Activated CD8-positive, alpha-beta T cell treated with anti-CD3 and anti-CD28 coated beads, Interleukin-2, amount 10 ng/mL, durations not matched to agents 7 days and 5 days (primary cell): ENCODE results near the gene KCNA3. TPM values are rescaled to one million over a fixed set of nuclear protein-coding genes. Genes with fewer than 3 reads are reported as not detected.

Experiments
- ATAC-seq: fragments of 150-1000 bp; cut with Tn5 transposase; one replicate; pipeline ENCODE4 v1.10.0; 2021; ENCODE audit warnings: moderate library complexity
- CTCF ChIA-PET: fragments of 350-600 bp; sonication (Branson Sonifier 250); formaldehyde crosslinking; loops from one replicate; lab custom pipeline; 2021; ENCODE audit warnings: antibody characterized with exemption; lab: Charles Lee
- POLR2A ChIA-PET: fragments of 350-600 bp; sonication (Branson Sonifier 250); formaldehyde crosslinking; loops from one replicate; lab custom pipeline; 2021; ENCODE audit warnings: antibody characterized with exemption; lab: Charles Lee
- DNase-seq: peaks from one replicate; pipeline ENCODE4 v3.0.0-alpha.2; 2020
- H3K27ac Mint-ChIP-seq: one replicate; pipeline ENCODE4 v1.8.0; 2021; ENCODE audit warnings: mild to moderate bottlenecking, mixed read lengths
- H3K27me3 Mint-ChIP-seq: one replicate; pipeline ENCODE4 v1.8.0; 2021; ENCODE audit warnings: low read depth, mixed read lengths
- H3K36me3 Mint-ChIP-seq: one replicate; pipeline ENCODE4 v1.8.0; 2021; ENCODE audit warnings: low read depth, mixed read lengths
- H3K4me1 Mint-ChIP-seq: one replicate; pipeline ENCODE4 v1.8.0; 2021; ENCODE audit warnings: low read depth, mixed read lengths
- H3K4me3 Mint-ChIP-seq: one replicate; pipeline ENCODE4 v1.8.0; 2021; ENCODE audit warnings: mild to moderate bottlenecking, mixed read lengths
- H3K9me3 Mint-ChIP-seq: one replicate; pipeline ENCODE4 v1.8.0; 2022; ENCODE audit warnings: mixed read lengths; ENCODE audit not compliant: insufficient read depth
- total RNA-seq, 2 experiments: library from RNA; stranded (reverse); gene quantifications; one replicate each; pipeline ENCODE4 v1.2.3, GENCODE V29; 2021

The KCNA3 gene
- 10 to 100 TPM; 49.0 to 49.3 TPM for total RNA-seq

DNA sequence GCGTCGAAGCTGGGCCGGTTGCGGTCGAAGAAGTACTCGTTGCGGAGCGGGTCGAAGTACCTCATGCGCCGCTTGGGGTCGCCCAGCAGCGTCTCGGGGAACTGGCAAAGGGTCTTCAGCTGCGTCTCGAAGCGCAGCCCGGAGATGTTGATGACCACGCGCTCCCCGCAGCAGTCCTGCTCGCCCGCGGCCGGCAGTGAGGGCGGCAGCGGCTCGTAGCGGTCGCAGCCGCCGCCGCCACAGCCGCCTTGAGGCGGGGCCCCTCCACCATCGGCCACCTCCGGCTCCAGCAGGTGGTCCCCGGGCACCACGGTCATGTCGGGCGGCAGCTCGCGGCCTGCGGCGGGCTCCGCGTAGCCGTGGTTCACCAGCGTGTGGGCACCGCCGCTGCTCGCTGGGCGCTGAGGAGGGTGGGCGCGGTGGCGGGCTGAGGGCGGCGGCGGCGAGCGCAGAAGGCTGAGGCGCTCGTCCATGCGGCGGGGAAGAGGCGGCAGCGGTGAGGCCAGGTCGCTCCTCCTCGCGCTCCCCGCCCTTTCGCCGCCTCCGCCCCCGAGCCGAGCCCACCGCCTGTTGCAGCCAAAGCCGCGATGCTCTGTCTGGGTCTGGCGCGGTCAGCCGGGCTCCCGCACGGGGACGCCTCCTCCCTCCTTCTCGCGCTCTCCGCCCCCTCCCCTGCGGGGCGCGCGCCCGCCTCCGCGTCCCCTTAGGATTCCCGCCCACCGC lies at the start of gene KCNA3:
TSS of gene KCNA3 (minus strand) at position 604 of the 723 bp plus-strand sequence. CDS start at position 473, 131 bp downstream.
- Mint-ChIP-seq H3K4me1 (peaks cover 33% of the 10 kb centered on the region), H3K4me3 (peak within 1 kb of the TSS; percentile 95), H3K27me3 (no peaks in the 10 kb centered on the region), H3K9me3 (no peaks in the 10 kb centered on the region), H3K36me3 (peaks cover 48% of the 10 kb centered on the region), H3K27ac (peak within 1 kb of the TSS; percentile 91)
- CTCF ChIA-PET, result interaction anchor here (1.1 to 8.4 kb wide), 13 partner anchors 26 to 200 kb away, joined by 3 to 60 read pairs (median 11); no protein-coding TSS in a partner anchor
- DNase-seq (peak; percentile 77), ATAC-seq (peak; percentile 43)
- POLR2A ChIA-PET, result interaction anchor here (1.1 to 7.0 kb wide), 12 partner anchors 27 to 336 kb away, joined by 3 to 118 read pairs (median 15); partner anchors contain the start of genes CD53 and RBM15

DNA sequence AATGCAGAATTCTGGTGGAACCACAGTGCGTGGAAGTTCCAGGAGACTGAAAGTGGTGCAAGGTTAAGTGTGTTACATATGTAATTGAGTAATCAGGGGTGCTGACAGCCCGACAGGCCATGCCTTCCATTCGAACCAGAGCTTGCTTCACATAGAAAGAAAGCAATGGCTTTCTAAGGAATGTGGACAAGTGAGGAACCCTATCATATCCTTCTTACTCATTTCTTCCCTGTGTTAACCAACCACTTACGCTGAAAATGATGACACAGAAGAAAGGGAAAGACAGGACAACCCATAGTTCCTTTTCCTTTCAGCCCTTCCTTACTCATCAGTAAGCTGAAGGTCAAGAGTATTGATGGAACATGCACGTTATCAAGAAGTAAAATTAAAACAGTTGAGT lies 48.1 kb upstream of the KCNA3 start:
- peaks cover 24% of the 10 kb centered on the region for H3K4me1 Mint-ChIP-seq
- no peak overlapping the region for H3K27ac Mint-ChIP-seq
- peaks cover 3% of the 10 kb centered on the region for H3K27me3 Mint-ChIP-seq
- H3K9me3 Mint-ChIP-seq, result no peaks in the 10 kb centered on the region
- no peak overlapping the region for H3K4me3 Mint-ChIP-seq
- ATAC-seq (no peak), DNase-seq (no peak)
- no peaks in the 10 kb centered on the region for H3K36me3 Mint-ChIP-seq
- ChIA-PET POLR2A (no interaction called here), CTCF (interaction anchor here (0.8 kb wide), 1 partner anchor 43 kb away, joined by 3 read pairs; no protein-coding TSS in a partner anchor)

DNA sequence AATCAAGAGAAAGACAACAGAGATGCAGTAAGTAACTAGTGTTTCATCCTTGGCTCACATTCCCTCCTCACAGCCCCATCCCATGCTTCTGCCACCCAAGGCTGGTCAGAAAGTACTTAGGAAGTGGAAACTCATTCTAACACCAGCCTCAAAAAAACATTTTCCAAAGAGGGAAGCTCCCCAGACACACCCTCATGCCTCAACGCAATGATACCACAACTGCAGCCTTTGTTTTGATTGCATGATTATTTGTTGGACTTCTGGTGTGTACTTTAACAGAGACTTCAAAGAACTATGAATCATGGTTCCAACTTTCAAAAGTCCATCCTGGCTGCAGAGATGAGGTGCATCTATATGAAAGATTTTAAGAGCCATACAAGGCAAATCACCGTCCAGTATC lies 45.2 kb upstream of the KCNA3 start:
- ChIA-PET CTCF (no interaction called here), POLR2A (no interaction called here)
- Mint-ChIP-seq H3K4me3 (no peak overlapping the region), H3K4me1 (no peaks in the 10 kb centered on the region), H3K9me3 (no peaks in the 10 kb centered on the region), H3K36me3 (no peaks in the 10 kb centered on the region), H3K27me3 (peaks cover 6% of the 10 kb centered on the region), H3K27ac (no peak overlapping the region)
- DNase-seq (no peak), ATAC-seq (no peak)

DNA sequence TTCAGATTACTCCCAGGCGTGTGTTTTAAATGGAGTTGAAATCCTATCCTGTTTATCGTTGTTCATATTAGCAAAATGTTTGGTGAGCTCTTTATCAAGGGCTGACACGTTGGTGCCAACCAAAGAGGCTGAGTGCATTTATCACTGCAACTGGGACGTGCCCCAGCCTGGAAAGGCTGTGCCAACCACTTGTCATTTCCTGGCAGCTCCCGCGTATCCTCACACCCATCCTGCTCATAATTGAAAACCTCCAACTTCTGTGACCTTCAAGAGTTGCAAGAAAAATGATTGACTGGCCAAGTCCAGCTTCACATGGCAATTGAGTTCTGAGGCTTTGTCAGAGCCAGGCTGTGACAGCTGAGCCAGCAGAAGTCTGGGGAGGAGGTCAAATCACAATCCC lies 43.7 kb upstream of the KCNA3 start:
- Mint-ChIP-seq H3K36me3 (no peaks in the 10 kb centered on the region), H3K27me3 (peaks cover 6% of the 10 kb centered on the region), H3K4me3 (no peak overlapping the region), H3K27ac (no peak overlapping the region), H3K4me1 (peaks cover under 1% of the 10 kb centered on the region), H3K9me3 (no peaks in the 10 kb centered on the region)
- ChIA-PET CTCF (no interaction called here), POLR2A (no interaction called here)
- no peak for DNase-seq
- ATAC-seq, result no peak

DNA sequence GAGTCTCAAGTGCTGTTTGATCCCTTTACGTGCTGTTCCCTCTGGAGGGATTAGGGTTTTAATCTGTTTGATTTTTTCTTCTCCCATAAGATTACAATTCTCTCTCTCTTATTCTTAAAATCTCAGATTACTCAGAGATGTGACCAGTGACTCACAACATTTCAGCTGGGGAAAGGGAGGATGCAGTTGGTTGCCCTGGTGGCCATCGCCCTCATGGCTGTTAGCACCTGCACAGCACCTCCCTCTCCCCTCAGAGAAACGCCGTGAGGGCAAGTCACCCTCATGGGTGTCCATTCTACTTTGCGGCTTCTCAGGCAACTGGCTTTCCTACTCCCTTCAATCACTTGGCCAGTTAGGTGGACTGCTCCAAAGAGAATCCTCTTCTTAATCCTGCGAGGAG lies 42.4 kb upstream of the KCNA3 start:
- ATAC-seq (no peak), DNase-seq (no peak)
- POLR2A ChIA-PET, result no interaction called here

DNA sequence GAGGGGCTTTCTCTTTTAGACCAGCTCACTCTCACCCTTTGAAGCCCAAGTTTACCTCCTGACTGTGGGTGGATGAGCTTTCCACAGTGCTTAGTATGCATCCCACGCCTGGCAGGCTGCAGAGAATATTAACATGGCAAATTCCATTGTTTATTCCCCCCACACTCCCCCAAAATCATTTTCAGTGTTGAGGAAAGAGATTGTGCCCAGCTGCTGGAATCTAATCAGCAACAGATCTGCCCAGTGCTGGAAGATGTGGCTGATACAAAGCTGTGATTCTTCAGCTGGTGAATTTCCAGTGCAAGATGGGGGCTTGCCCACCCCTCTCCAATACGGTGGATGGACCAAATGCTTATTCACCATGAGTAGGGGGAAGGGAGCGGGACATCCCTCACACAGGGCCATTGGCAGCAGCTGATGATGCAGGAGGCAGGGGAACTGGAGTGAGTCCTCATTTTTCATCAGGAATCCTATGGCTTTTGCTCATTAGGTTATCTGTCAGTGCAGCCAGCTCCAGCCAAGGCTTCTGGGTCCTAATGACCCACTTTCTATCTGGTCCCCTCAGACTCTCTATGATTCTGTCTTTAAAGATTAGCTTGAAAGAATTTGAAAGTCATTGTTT lies 39.7 kb upstream of the KCNA3 start:
- POLR2A ChIA-PET, result no interaction called here
- no peak overlapping the region for H3K4me3 Mint-ChIP-seq
- ATAC-seq, result no peak
- peaks cover 23% of the 10 kb centered on the region for H3K4me1 Mint-ChIP-seq
- H3K9me3 Mint-ChIP-seq, result peaks cover 6% of the 10 kb centered on the region
- H3K27ac Mint-ChIP-seq, result no peak overlapping the region
- peaks cover 6% of the 10 kb centered on the region for H3K27me3 Mint-ChIP-seq
- CTCF ChIA-PET, result interaction anchor here (1.4 to 2.3 kb wide), 3 partner anchors 18 to 190 kb away, joined by 3 to 6 read pairs (median 4); no protein-coding TSS in a partner anchor
- H3K36me3 Mint-ChIP-seq, result no peaks in the 10 kb centered on the region
- DNase-seq, result no peak

More for the DNA sequence above, 42.4 kb upstream of the KCNA3 start:
- Mint-ChIP-seq H3K36me3 (no peaks in the 10 kb centered on the region), H3K9me3 (peaks cover 6% of the 10 kb centered on the region), H3K27me3 (peaks cover 6% of the 10 kb centered on the region), H3K4me3 (no peak overlapping the region), H3K27ac (no peak overlapping the region), H3K4me1 (peaks cover 12% of the 10 kb centered on the region)
- CTCF ChIA-PET, result interaction anchor here (2.2 kb wide), 1 partner anchor 98 kb away, joined by 6 read pairs; no protein-coding TSS in a partner anchor

DNA sequence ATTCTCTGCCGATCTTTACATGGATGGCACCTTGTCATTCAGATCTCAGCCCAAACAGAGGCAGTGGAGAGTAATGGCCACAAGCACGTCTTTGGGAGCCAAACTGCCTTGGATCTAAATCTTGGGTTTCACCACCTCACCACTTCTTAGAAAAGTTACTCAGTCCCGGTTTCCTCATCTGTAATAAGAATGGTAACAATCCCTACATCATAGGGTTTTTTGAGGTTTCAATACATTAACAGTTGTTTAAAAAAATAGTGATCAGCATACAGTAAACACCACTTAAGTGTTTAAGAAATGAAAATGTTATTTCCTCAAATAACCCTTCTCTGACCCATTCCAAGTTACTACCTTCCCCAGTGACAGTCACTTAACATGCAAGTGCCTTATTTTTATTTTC lies 38.5 kb upstream of the KCNA3 start:
- Mint-ChIP-seq H3K27me3 (peaks cover 3% of the 10 kb centered on the region), H3K27ac (no peak overlapping the region), H3K4me3 (no peak overlapping the region), H3K4me1 (peaks cover 23% of the 10 kb centered on the region), H3K9me3 (peaks cover 6% of the 10 kb centered on the region), H3K36me3 (no peaks in the 10 kb centered on the region)
- CTCF ChIA-PET, result interaction anchor here (0.9 to 1.9 kb wide), 4 partner anchors 14 to 94 kb away, joined by 3 to 13 read pairs (median 7); no protein-coding TSS in a partner anchor
- no peak for DNase-seq
- POLR2A ChIA-PET, result no interaction called here
- ATAC-seq, result no peak

DNA sequence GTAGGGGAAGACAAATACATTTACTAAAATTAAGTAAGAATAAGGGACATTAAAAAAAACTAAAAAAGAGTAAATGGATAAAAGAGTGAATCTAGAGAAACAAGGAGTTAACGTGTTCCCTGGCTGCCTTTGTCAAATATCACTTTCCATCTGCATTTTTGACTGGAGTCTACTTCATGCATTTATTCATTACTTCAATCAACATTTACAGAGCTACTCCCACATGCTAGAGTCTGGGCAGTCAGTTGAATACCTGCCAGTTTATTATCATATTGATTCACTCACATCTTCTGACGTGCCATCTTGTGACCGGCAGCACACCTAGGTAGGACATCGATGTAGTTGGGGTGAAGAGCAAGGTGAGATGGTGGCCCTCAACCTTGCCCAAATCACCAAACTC lies 35.6 kb upstream of the KCNA3 start:
- ChIA-PET CTCF (interaction anchor here (1.1 kb wide), 1 partner anchor 91 kb away, joined by 7 read pairs; no protein-coding TSS in a partner anchor), POLR2A (no interaction called here)
- peaks cover 6% of the 10 kb centered on the region for H3K27me3 Mint-ChIP-seq
- no peak for DNase-seq
- H3K36me3 Mint-ChIP-seq, result no peaks in the 10 kb centered on the region
- no peak for ATAC-seq
- H3K9me3 Mint-ChIP-seq, result peaks cover 6% of the 10 kb centered on the region
- no peak overlapping the region for H3K27ac Mint-ChIP-seq
- H3K4me1 Mint-ChIP-seq, result peaks cover 23% of the 10 kb centered on the region
- no peak overlapping the region for H3K4me3 Mint-ChIP-seq

DNA sequence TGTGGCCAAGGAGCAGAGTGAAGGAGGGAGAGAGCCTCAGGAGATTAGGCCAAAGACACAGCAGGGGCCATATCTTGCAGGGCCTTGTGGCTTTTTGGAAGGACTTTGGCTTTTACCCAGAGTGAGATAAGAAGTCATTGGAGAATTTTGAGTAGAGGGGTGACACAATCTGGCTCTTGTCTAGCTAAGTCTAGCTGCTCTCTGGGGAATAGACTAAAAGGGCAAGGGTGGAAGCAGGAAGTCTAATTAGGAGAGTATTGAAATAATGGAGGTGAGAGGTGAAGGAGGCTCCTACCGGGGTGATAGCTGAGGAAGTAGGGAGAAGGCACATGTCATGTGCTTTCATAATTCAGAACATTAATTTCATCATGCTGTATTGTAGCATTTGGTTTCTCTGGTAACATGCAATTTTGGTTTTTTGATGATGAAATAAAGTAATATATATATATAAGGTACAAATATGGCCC lies 34.3 kb upstream of the KCNA3 start:
- Mint-ChIP-seq H3K4me3 (no peak overlapping the region), H3K27ac (no peak overlapping the region), H3K27me3 (peaks cover 6% of the 10 kb centered on the region), H3K36me3 (no peaks in the 10 kb centered on the region), H3K9me3 (peaks cover 6% of the 10 kb centered on the region), H3K4me1 (peaks cover 23% of the 10 kb centered on the region)
- POLR2A ChIA-PET, result no interaction called here
- ATAC-seq (no peak), DNase-seq (no peak)
- CTCF ChIA-PET, result interaction anchor here (1.6 kb wide), 1 partner anchor 57 kb away, joined by 4 read pairs; no protein-coding TSS in a partner anchor

DNA sequence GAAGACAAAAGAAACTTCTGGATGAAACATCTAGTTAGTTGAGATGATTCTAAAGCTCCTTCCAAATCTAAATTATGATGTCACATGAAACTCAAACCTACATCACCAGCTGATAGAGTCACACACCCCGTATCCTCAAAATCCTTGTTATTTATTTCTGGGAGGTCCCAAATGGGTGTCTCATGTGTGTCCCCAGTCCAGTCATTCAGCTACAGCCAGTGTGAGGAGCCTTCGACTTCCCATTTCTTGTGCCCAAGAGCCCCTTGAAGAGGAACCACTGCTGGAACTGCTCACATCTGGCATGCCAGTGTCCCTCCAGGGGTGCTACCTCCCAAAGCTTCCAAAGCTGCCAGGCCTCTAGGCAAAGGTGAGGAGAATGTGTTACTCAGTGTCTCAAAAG lies 32.5 kb upstream of the KCNA3 start:
- peaks cover 6% of the 10 kb centered on the region for H3K27me3 Mint-ChIP-seq
- H3K4me1 Mint-ChIP-seq, result peaks cover 11% of the 10 kb centered on the region
- H3K36me3 Mint-ChIP-seq, result no peaks in the 10 kb centered on the region
- ChIA-PET CTCF (no interaction called here), POLR2A (no interaction called here)
- no peak overlapping the region for H3K27ac Mint-ChIP-seq
- H3K9me3 Mint-ChIP-seq, result no peaks in the 10 kb centered on the region
- DNase-seq, result no peak
- no peak overlapping the region for H3K4me3 Mint-ChIP-seq
- no peak for ATAC-seq

DNA sequence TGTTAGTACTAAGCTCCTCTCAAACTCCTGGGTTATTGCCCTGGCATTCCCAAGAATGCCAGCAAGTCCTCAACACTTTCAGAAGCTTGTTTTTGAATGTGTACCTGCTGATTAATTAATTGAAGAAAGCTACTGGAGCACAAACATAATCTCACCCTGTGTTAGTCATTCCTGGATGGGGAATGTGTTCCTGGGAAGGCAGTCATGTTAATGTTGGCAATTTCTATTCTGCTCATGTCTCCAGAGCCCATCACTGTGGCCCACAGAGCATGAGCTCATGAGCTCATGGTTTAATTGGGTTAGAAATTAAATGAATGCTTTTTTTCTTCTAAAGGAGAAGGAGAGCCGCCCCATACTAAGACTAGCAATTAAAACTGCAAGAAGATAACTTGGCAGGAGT lies 31.9 kb upstream of the KCNA3 start:
- no peaks in the 10 kb centered on the region for H3K9me3 Mint-ChIP-seq
- ATAC-seq, result no peak
- DNase-seq, result no peak
- no peak overlapping the region for H3K4me3 Mint-ChIP-seq
- H3K36me3 Mint-ChIP-seq, result no peaks in the 10 kb centered on the region
- ChIA-PET POLR2A (interaction anchor here (0.9 to 1.1 kb wide), 2 partner anchors 9 to 15 kb away, joined by 3 read pairs; no protein-coding TSS in a partner anchor), CTCF (no interaction called here)
- peaks cover 6% of the 10 kb centered on the region for H3K4me1 Mint-ChIP-seq
- H3K27ac Mint-ChIP-seq, result no peak overlapping the region
- H3K27me3 Mint-ChIP-seq, result peaks cover 6% of the 10 kb centered on the region
